HL-60 (cell line): ENCODE measurements around the gene OLFML2B.

Experiments
- CTCF ChIP-seq: IDR thresholded peaks from one replicate; pipeline ENCODE4 v1.5.1; 2011; ENCODE audit warnings: low read length, control low read depth, inconsistent platforms; ENCODE audit not compliant: insufficient read depth
- GABPA ChIP-seq: IDR thresholded peaks from 2 replicates; pipeline ENCODE4 v1.6.1; 2012; ENCODE audit warnings: low read depth

GRCh38 chr1:161956097-161956496 lies 67.6 kb downstream of the OLFML2B start:
- TF ChIP-seq CTCF = no peak
- TF ChIP-seq GABPA = no peak
